Jurkat, Clone E6-1 (cell line): ENCODE results near the gene NPR2.

Source experiments
- DNase-seq: peaks from one replicate; pipeline ENCODE4 v3.0.0-alpha.2; 2011; ENCODE audit warnings: low read depth, low spot score
- H3K4me3 ChIP-seq: 2 replicates; pipeline ENCODE4 v1.5.1; 2011; ENCODE audit warnings: mild to moderate bottlenecking, low read length, control low read depth, moderate library complexity

Gene NPR2

DNA sequence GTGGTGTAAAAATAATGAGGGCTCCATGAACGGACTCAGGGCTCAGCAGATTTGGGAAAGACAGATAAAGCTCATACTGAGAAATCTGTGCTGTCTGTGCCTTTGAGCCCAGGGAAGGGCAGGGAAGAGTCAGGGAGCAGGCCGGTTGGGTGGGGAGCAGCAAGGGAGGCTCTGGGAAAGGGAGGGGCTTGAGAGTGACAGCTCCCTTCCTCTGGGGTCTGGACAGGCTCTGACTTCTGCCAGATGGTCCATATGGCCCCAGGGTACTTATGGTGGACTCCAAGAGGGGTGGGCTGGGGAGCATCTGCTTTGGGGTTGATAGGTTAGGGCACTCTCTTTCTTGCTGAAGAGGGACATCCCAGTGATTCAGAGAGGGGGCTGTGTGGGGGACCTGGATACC is 2.1 kb downstream of the NPR2 start:
- no peak overlapping the region for H3K4me3 ChIP-seq
- DNase-seq, result no peak

DNA sequence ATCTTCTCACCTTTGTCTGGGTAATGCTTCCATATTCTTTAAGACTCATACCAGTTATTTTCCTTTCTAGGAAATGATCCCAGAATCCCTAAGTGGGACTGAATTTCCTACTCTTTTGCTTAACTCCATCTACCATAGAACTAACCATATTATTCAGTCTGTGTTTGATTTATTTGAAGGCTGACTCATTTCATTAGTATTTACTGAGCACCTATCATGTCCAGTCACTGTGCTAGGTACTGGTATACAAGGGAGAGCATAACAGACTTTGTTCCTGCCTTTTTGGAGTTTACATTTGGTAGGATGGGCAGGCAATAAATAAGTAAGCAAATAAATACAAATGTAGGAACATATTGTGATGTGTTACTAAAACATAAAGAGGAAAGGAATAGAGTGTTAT is 4.3 kb downstream of the NPR2 start:
- H3K4me3 ChIP-seq, result no peak overlapping the region
- DNase-seq, result no peak

DNA sequence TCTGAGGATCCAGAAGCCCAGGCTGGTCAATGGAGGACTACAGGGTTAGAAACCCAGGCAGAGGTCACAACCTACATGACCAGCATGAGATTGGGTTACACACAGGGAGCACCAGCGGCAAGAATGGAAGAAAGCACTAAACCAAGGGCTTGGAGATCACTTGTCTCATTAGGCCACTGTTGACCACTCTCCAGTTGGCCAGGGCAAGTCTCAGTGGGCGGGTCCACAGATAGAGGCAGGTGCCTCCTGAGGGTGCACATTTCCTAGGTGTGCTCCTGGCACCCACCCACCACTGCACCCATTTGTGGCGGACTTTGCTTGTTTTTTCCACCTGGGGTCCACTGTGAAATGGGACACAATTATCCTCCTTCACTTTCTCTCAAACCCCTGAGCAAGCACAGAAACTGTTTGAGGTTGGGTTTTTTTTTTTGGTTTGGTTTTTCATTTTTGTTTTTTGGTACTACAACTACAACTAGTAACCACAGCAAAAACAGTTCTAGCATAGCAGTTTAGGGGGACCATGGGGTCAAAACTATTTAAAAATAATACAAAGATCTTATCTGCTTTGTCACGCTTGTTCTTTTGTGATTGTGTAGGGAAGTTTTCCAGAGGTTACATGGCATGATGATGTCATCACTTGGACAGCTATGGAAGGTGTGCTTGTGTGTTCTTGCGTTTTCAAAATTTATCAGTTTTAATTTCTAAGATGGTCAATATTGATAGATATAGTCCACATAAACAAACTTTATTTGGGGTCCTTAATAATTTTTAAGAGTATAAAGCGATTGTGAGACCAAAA is 6.1 kb downstream of the NPR2 start:
- no peak for DNase-seq

DNA sequence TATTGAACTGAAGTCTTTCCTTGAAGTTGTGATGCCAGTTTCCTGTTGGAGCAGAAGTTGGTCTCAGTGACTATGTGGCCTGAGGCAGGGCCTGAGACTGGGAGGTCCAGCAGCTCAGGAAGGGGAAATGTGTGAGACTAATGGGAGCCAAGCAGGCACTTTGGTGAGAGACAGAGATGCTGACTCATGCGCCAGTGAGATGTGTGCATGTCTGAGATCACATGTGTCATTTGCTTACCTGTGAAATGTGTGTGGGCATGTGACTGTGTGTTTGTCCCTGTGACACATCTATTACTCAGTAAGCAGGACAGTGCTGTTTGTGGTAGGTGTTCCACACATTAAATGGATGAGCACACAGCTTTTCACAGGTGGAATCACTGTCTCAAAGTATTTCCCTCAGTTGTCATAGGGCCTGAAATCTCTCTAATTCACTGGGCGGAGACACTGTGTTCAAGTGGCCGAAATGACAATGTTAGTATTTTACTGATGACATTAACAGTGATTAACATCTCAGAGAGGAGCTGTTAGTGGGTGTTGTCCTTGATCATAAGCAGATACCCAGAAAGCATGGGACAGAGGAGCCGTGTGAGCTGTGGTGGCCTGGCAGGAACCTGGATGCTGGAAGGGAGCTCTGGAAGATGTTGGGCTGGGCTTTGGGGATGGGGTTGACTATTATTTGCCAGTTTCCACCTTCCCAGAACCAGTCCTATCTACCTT is 7.4 kb downstream of the NPR2 start:
- no peak overlapping the region for H3K4me3 ChIP-seq
- no peak for DNase-seq

More for the DNA sequence above, 6.1 kb downstream of the NPR2 start:
- H3K4me3 ChIP-seq, result no peak overlapping the region

DNA sequence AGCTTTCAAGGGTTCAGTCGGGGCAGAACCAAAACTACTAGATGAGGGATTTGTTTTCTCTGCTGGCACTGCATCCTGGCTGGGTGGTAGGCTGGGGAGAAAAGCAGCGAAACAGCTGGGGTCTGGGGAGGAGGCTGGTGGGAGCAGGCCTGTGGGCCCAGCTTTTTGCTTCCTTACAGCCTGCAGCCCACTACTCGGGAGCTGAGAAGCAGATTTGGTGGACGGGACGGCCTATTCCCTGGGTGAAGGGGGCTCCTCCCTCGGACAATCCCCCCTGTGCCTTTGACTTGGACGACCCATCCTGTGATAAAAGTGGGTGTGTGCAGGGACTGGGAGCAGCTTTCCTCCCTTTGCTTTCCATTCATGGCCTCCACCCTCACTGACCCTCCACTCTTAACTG is 9.1 kb downstream of the NPR2 start:
- DNase-seq, result no peak
- no peak overlapping the region for H3K4me3 ChIP-seq

DNA sequence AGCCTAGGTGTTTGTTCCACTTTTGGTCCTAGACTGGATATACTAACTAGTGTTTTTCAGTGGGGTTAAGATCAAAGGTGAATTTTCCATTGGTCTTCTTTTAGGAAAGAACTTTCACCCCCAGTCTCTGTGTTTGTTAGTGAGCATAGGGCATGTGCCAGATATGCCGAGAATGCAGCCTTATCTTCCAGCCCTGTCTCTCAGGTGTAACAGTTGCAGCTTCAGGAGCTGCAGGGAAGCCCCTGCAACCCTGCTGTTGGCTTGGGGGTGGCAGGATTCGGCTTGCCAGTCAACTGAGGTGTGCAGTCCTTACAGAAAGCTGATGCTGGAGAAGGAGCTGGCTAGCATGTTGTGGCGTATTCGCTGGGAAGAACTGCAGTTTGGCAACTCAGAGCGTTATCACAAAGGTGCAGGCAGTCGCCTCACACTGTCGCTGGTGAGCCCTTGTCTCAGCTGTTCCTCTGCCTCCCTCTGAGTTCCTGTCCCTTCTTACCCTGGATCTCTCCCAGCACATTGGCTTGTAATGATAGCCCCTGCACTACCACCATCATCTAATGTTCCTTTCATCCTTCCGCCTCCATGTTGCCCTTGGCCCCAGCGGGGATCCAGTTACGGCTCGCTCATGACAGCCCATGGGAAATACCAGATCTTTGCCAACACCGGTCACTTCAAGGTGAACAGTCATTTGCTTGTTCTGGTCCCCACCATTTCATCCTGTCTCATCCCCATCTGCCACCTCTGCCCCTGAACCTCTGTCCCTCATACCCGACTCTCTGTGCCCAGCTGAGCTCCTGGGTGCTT is 10.1 kb downstream of the NPR2 start:
- no peak for DNase-seq
- no peak overlapping the region for H3K4me3 ChIP-seq

DNA sequence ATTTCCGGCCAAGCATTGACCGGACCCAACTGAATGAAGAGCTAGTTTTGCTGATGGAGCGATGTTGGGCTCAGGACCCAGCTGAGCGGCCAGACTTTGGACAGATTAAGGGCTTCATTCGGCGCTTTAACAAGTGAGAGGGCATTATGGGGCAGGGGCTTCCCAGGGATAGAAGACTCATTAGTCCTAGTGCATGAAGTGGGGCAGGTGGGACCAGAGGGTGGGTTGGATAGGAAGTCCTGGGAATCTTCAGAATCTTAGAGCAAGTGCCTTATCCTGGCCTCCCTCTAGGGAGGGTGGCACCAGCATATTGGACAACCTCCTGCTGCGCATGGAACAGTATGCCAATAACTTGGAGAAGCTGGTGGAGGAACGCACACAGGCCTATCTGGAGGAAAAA is 14.7 kb downstream of the NPR2 start:
- H3K4me3 ChIP-seq, result no peak overlapping the region
- DNase-seq, result no peak

DNA sequence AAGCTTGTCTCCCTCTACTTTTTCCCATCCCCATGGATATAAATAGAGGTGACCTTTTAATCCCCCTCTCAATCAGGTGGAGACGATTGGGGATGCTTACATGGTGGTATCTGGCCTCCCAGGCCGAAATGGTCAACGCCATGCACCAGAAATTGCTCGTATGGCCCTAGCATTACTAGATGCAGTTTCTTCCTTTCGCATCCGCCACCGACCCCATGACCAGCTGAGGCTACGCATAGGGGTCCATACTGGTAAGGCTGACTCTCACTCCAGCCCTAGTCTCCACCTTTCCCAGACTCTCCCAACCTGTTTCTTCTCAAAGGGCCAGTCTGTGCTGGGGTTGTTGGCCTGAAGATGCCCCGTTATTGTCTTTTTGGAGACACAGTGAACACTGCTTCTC is 17.0 kb downstream of the NPR2 start:
- H3K4me3 ChIP-seq, result no peak overlapping the region
- DNase-seq, result no peak

DNA sequence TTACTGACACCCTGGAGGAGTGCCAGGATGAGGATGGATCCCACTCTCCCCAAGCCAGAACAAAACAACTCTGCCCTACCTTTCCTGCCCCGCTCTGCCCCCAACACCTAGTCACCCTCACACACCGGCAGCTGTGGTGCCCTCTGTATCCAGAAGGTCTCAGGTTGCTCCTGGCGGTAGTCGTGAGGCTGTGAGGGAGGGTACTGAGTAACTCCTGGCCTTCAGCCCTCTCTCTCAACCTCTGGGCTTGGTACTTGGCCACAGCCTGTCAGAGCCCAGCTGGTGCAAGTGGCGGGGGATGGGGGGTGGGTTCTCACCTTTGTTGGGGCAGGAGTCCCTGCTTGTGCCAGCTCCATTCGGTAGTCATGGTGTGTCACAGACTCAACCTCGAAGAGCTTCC is 18.7 kb downstream of the NPR2 start:
- DNase-seq, result no peak
- H3K4me3 ChIP-seq, result no peak overlapping the region

DNA sequence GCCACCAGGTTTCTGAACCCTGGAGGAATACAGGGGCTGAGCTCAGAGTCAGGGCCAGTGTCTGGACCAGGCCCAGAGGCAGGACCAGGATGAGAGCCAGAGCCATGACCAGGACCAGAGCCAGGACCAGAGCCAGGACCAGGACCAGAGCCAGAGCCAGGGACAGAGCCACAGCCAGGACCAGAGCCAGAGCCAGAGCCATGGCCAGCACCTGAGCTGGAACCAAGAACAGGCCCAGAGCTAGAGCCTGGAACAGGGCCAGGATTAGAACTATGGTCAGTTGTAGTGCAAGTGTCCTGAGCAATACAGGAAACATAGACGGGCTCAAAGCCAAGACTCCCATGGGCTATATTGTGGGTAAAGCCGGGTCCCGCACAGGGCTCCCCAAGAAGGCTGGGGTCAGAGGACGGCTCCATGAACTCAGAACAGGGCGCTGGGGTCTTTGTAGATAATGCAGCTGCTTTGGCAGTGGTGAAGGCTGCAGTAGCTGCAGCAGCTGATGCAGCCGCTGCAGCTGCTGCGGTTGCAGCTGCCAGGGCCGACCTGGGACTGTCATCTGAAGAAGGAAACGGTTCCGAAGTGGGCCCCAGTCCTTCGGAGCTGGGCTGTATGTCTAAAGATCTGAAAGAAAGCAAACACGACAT is 20.1 kb downstream of the NPR2 start:
- H3K4me3 ChIP-seq, result peak overlapping the region; percentile 51

DNA sequence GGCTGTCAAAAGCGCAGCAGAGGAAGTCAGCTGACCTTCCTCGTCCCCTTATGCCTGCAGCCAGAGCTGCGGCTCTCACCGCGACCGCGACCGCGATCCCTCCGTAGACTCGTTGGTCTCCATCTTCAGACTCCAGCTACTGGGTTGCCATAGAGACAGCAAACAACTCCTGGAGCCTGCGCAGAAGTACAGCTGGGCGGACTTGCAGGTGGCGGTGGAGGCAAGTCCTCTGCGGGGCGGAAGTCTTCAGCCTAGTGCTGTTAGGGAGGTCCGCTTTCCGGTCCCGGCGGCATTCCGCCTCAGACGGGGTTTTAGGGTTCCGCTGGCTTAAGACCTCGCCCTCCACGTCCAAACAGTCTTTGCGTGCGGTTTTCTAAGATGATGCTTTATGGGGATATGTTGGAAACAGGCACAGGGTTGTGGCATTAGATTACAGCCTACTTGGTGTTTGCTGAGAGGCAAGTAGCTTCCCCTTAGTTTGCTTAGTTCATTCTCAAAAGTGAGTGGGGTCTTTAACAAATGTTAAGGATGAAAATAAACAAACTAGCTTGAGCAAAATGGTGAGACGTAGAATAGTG is 20.7 kb downstream of the NPR2 start, which contains the start of gene SPAG8:
TSS of gene SPAG8 (minus strand) at position 238 of the 578 bp plus-strand sequence. CDS start at position 123, 115 bp downstream.
- peak within 1 kb of the TSS; percentile 51 for H3K4me3 ChIP-seq
- DNase-seq, result peak; percentile 99

More for the DNA sequence above, 20.1 kb downstream of the NPR2 start:
- no peak for DNase-seq

DNA sequence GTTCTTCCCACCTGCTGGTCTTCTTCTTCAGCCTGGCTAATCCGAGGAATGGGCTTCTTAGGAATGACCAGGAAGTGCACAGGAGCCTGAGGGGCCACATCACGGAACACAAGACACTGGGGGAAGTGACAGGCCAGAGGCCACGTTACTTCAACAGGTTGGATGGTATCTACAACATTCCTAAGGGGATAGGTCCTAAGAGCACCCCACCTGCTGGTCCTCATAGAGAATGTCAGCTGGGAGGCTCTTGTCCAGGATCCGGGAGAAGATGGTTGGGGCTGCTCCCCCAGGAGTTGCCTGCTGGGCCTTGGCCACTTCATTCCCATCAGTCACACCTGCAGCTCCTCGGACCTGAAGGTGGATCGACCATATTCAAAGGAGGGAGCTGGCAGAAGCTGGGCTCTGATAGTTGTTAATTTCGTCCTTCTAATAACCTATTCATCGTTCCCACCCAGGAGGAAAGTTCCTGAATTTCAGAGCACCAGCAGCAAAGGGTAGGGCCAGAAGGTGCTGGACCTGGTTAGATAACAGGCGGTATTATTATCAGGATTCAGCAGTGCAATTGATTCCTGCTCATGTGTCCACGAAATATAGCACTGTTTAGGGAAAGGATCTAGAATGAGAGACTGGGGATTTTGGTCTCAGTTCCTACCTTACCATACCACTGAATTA is 22.2 kb downstream of the NPR2 start:
- DNase-seq, result no peak
- H3K4me3 ChIP-seq, result peak overlapping the region; percentile 83

DNA sequence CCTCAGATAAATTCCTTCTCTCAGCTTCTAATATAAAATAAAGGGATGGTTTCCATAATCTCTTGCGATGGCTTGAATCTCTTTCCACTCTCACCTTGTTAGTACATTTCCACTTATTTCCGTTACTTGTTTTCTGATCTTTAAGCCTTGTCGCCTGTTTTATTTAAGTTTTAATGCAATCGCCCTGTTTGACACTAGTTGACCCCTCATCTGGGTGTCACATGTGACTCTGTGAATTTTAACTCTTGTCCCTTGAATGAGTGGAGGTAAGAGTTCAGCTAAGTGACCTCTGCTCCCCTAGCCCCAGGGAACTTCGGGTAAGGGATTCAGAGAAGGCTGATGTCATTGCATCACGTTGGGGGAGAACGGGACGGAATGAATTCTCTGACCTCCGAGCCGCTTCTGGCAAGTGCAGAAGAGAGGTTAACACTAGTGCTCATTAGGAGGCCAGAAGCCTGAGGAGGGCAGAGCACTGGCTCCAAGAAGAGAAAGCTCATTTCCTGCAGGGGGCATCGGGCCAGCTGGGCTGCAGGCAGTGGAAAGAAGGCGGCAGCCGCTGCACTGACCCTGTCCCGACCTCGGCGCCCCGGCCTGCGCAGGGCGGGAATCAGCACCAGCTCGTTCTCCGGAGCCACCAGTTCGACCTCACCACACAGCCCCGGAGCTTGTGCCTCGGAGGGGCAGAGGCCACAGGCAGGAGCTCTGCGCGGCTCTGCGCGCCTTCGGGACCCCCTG is 22.9 kb downstream of the NPR2 start:
- H3K4me3 ChIP-seq, result peak overlapping the region; percentile 83
- DNase-seq, result peak; percentile 34

DNA sequence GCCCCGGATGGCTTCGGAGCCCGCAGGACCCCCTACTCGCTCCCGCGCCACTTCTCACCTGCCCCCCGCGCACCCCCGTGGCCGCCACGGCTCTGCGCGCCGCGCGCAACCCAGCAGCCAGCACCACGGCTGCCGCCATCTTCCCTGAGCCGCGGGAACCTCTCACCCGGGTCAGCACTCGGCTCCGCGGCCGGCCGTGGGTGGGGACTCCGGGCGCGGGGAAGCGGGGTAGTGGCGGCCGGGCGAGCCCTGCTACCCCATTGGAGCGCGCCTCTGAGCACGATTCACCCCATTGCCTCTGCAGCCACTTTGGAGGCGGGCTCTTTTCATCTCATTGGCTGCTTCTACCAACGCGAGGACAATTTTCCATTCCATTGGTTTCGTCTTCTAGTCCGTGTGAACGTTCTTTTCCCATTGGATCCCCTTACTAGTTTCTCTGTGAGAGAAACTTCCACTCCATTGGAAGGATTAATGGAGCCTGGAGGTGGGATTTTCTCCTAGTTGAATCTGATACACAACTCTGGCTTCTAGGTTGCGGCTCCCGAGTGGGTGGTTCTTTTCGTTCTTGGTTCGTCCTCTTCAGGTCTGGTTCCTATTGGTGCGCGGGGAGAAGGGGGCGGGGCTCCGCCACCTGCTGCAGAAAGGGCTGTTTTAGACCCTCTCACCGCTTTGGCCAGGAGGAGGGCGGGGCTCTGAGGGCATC is 23.6 kb downstream of the NPR2 start, which contains the start of gene HINT2:
TSS of gene HINT2 (minus strand) at position 202 of the 703 bp plus-strand sequence. CDS start at position 139, 63 bp downstream.
- peak within 1 kb of the TSS; percentile 83 for H3K4me3 ChIP-seq
- peak; percentile 98 for DNase-seq

DNA sequence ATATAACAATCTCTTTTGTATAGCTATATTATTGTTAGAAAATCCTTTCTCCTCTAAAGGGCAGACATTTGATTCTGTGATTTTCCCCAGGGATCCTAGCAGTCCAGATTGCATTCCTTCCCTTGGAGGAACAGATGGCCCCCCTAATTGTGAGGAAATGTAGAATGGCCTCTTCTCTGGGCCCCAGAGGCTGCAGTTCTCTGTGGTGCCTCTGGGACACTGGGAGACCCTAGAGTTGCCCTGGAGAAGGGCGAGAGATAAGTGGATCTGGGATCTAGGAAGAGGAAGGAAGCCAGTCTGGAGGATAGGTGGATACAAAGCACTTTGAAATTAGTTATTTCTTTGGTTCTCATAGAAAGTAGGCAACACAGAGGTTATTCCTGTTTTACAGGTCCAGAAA is 25.3 kb downstream of the NPR2 start:
- DNase-seq, result no peak
- H3K4me3 ChIP-seq, result no peak overlapping the region

DNA sequence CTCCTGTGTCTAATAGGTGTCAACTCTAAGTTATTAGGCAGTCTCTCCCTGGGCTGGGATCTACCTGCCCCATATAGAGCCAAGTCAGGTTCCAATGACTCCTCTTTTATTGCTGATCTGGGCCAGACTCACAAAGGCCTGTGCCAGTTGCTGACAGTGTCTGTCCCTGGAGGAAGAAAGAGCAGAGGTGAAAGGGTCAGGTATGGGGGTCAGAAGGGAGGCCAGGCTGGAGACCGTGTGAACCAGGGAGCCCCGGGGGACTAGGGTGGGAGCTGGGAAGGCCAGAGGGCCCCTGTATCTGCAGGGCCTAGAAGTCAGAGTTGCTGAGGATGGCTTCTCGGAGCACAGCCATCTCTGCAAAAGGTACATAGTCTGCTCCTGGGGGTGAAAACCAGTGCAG is 26.9 kb downstream of the NPR2 start:
- DNase-seq, result no peak
- H3K4me3 ChIP-seq, result no peak overlapping the region

DNA sequence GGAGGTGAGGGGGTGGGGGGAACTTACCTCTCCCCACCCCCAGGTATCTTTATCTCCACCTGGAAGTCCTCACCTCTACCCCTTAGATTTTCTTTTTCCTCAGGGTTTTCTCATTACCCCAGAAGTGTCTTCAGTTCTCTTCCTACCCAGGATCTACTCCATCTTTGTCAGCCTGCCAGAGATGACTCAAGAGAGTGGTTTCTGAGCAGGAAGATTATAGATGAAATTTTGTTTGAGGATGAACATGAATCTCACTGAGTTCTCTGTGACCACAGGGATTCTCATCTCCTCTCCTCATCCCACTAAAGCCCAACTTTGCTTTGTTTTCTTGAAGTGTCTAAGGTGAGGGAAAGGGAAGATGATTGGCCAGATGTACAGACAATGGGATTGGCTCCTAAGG is 28.7 kb downstream of the NPR2 start:
- DNase-seq, result no peak
- H3K4me3 ChIP-seq, result no peak overlapping the region
